BLaER1 treated with 17β-estradiol and CSF1 and Interleukin-3, amounts not matched to agents 10 nM and 100 nM (cell line): Measurements from ENCODE around the gene TBC1D22B.

ENCODE experiments used
- H3K27ac ChIP-seq, 11 experiments: shearing (Covaris generic); formaldehyde crosslinking; 2 replicates each; pipeline ENCODE4 v1.8.1; 2022
- H3K27me3 ChIP-seq, 11 experiments: shearing (Covaris generic); formaldehyde crosslinking; 2 replicates each; pipeline ENCODE4 v1.8.1; 2022
- H3K36me3 ChIP-seq, 11 experiments: shearing (Covaris generic); formaldehyde crosslinking; 2 replicates each; pipeline ENCODE4 v1.8.1; 2022
- H3K4me1 ChIP-seq, 10 experiments: shearing (Covaris generic); formaldehyde crosslinking; 2 replicates each; pipeline ENCODE4 v1.8.1; 2022
- H3K4me2 ChIP-seq, 11 experiments: shearing (Covaris generic); formaldehyde crosslinking; 2 replicates each; pipeline ENCODE4 v1.8.1; 2022
- H3K4me3 ChIP-seq, 10 experiments: shearing (Covaris generic); formaldehyde crosslinking; 2 replicates each; pipeline ENCODE4 v1.8.1; 2022
- H3K9ac ChIP-seq, 11 experiments: shearing (Covaris generic); formaldehyde crosslinking; 2 replicates each; pipeline ENCODE4 v1.8.1; 2022
- H3K9me3 ChIP-seq, 11 experiments: shearing (Covaris generic); formaldehyde crosslinking; replicated peaks in 1 of 11; 2 replicates each; pipeline ENCODE4 v1.8.1; 2022
- H4K20me1 ChIP-seq, 11 experiments: shearing (Covaris generic); formaldehyde crosslinking; 2 replicates each; pipeline ENCODE4 v1.8.1; 2022
- Cebpa-rat ChIP-seq, 11 experiments: shearing (Covaris generic); IDR thresholded peaks; 2 replicates each; pipeline ENCODE4 v1.8.1; 2022

Gene TBC1D22B

GRCh38 chr6:37257634-37258404, at the start of gene TBC1D22B, which contains the start of gene TMEM217:
Gene TBC1D22B, plus strand, starts transcription at chr6:37257772. Its CDS starts 146 bp downstream, at chr6:37257918.
Gene TMEM217, minus strand, starts transcription at chr6:37258144. Its CDS starts 39,114 bp downstream, at chr6:37219030.
- Histone ChIP-seq H3K36me3 (peaks cover 0 to 8% (median 0%) of the 10 kb centered on the region in 11 experiments; a peak in 3 of 22 replicates), H3K27me3 (no peaks in the 10 kb centered on the region), H3K9me3 (no peaks in the 10 kb centered on the region), H3K4me1 (peaks cover 23 to 37% (median 29%) of the 10 kb centered on the region in 10 experiments), H3K9ac (peak within 1 kb of the TSS; percentile 86 to 98 (median 94)), H3K4me3 (peak within 1 kb of the TSS; percentile 74 to 95 (median 90)), H3K4me2 (peak within 1 kb of the TSS; percentile 81 to 96 (median 90)), H4K20me1 (peaks cover 0 to 13% (median 0%) of the 10 kb centered on the region in 11 experiments; a peak in 5 of 22 replicates), H3K27ac (peak within 1 kb of the TSS; percentile 84 to 98 (median 94))
- no peak for TF ChIP-seq Cebpa-rat (IDR thresholded peaks at IDR 0.05)

GRCh38 chr6:37207903-37208456, 49.6 kb upstream of the TBC1D22B start:
- peaks cover 17 to 96% (median 35%) of the 10 kb centered on the region in 10 experiments for H3K4me1 ChIP-seq
- no peaks in the 10 kb centered on the region for H3K36me3 ChIP-seq
- H3K9ac ChIP-seq, result no peak overlapping the region
- H3K27me3 ChIP-seq, result no peaks in the 10 kb centered on the region
- peak overlapping the region in 5 of 11 experiments; percentile 24 to 88 (median 69); a peak in 8 of 22 replicates for H3K4me2 ChIP-seq
- no peak for TF ChIP-seq Cebpa-rat (IDR thresholded peaks at IDR 0.05)
- no peaks in the 10 kb centered on the region for H3K9me3 ChIP-seq
- H3K27ac ChIP-seq, result peak overlapping the region in 4 of 11 experiments; percentile 16 to 65 (median 54); a peak in 6 of 22 replicates
- no peak overlapping the region for H3K4me3 ChIP-seq
- H4K20me1 ChIP-seq, result no peaks in the 10 kb centered on the region

- peak overlapping the region in 2 of 11 experiments; percentile 12 to 17; a peak in 1 of 22 replicates for H3K9ac ChIP-seq
- H3K4me2 ChIP-seq, result peak overlapping the region in 4 of 11 experiments; percentile 39 to 74 (median 68); a peak in 6 of 22 replicates
- H3K4me3 ChIP-seq, result no peak overlapping the region
- no peak for TF ChIP-seq Cebpa-rat (IDR thresholded peaks at IDR 0.05)
- no peaks in the 10 kb centered on the region for H3K36me3 ChIP-seq
- H3K4me1 ChIP-seq, result peaks cover 13 to 88% (median 32%) of the 10 kb centered on the region in 10 experiments
- H4K20me1 ChIP-seq, result no peaks in the 10 kb centered on the region
- no peaks in the 10 kb centered on the region for H3K9me3 ChIP-seq
- H3K27me3 ChIP-seq, result no peaks in the 10 kb centered on the region
- peak overlapping the region in 3 of 11 experiments; percentile 30 to 40 (median 30); a peak in 3 of 22 replicates for H3K27ac ChIP-seq
Measured at GRCh38 chr6:37208793-37209192, 48.8 kb upstream of the TBC1D22B start.

- TF ChIP-seq Cebpa-rat (IDR thresholded peaks at IDR 0.05), result no peak
- no peak overlapping the region for H3K4me3 ChIP-seq
- peak overlapping the region in 5 of 11 experiments; percentile 27 to 74 (median 49); a peak in 10 of 22 replicates for H3K4me2 ChIP-seq
- no peaks in the 10 kb centered on the region for H4K20me1 ChIP-seq
- peaks cover 13 to 80% (median 32%) of the 10 kb centered on the region in 10 experiments for H3K4me1 ChIP-seq
- no peaks in the 10 kb centered on the region for H3K27me3 ChIP-seq
- H3K9me3 ChIP-seq, result no peaks in the 10 kb centered on the region
- H3K36me3 ChIP-seq, result no peaks in the 10 kb centered on the region
- H3K9ac ChIP-seq, result peak overlapping the region in 7 of 11 experiments; percentile 5 to 47 (median 35); a peak in 7 of 22 replicates
- peak overlapping the region in 9 of 11 experiments; percentile 19 to 63 (median 30); a peak in 15 of 22 replicates for H3K27ac ChIP-seq
Measured at GRCh38 chr6:37209461-37210205, 47.9 kb upstream of the TBC1D22B start.

- Histone ChIP-seq H3K27ac (peak overlapping the region in 8 of 11 experiments; percentile 19 to 63 (median 36); a peak in 14 of 22 replicates), H3K4me2 (peak overlapping the region in 5 of 11 experiments; percentile 27 to 74 (median 49); a peak in 10 of 22 replicates), H3K27me3 (no peaks in the 10 kb centered on the region), H3K4me1 (peaks cover 7 to 72% (median 26%) of the 10 kb centered on the region in 10 experiments), H3K9me3 (no peaks in the 10 kb centered on the region), H3K4me3 (no peak overlapping the region), H4K20me1 (no peaks in the 10 kb centered on the region), H3K9ac (peak overlapping the region in 6 of 11 experiments; percentile 11 to 50 (median 35); a peak in 5 of 22 replicates), H3K36me3 (no peaks in the 10 kb centered on the region)
- no peak for TF ChIP-seq Cebpa-rat (IDR thresholded peaks at IDR 0.05)
Measured at GRCh38 chr6:37210313-37210968, 47.1 kb upstream of the TBC1D22B start.

GRCh38 chr6:37212268-37212667, 45.3 kb upstream of the TBC1D22B start:
- H3K9me3 ChIP-seq, result no peaks in the 10 kb centered on the region
- H3K36me3 ChIP-seq, result no peaks in the 10 kb centered on the region
- H3K27ac ChIP-seq, result peak overlapping the region in 3 of 11 experiments; percentile 6 to 30 (median 15); a peak in 1 of 22 replicates
- no peaks in the 10 kb centered on the region for H4K20me1 ChIP-seq
- H3K4me3 ChIP-seq, result no peak overlapping the region
- H3K27me3 ChIP-seq, result no peaks in the 10 kb centered on the region
- H3K4me2 ChIP-seq, result peak overlapping the region in 3 of 11 experiments; percentile 61 to 73 (median 67); a peak in 6 of 22 replicates
- peak overlapping the region in 1 of 11 experiments; percentile 21; a peak in 1 of 22 replicates for H3K9ac ChIP-seq
- peaks cover 0 to 54% (median 14%) of the 10 kb centered on the region in 10 experiments; a peak in 10 of 20 replicates for H3K4me1 ChIP-seq
- TF ChIP-seq Cebpa-rat (IDR thresholded peaks at IDR 0.05), result no peak

- H4K20me1 ChIP-seq, result no peaks in the 10 kb centered on the region
- no peak for TF ChIP-seq Cebpa-rat (IDR thresholded peaks at IDR 0.05)
- peaks cover 15 to 59% (median 45%) of the 10 kb centered on the region in 10 experiments for H3K4me1 ChIP-seq
- peak overlapping the region in 5 of 11 experiments; percentile 5 to 45 (median 20); a peak in 6 of 22 replicates for H3K27ac ChIP-seq
- no peaks in the 10 kb centered on the region for H3K27me3 ChIP-seq
- no peaks in the 10 kb centered on the region; a peak in 1 of 22 replicates for H3K9me3 ChIP-seq
- H3K9ac ChIP-seq, result no peak overlapping the region; a peak in 1 of 22 replicates
- peak overlapping the region in 8 of 11 experiments; percentile 18 to 77 (median 53); a peak in 11 of 22 replicates for H3K4me2 ChIP-seq
- no peaks in the 10 kb centered on the region for H3K36me3 ChIP-seq
- H3K4me3 ChIP-seq, result no peak overlapping the region
Measured at GRCh38 chr6:37218061-37218460, 39.5 kb upstream of the TBC1D22B start.

- Histone ChIP-seq H3K9me3 (no peaks in the 10 kb centered on the region; a peak in 1 of 22 replicates), H3K36me3 (no peaks in the 10 kb centered on the region), H3K9ac (no peak overlapping the region; a peak in 1 of 22 replicates), H4K20me1 (no peaks in the 10 kb centered on the region), H3K27ac (peak overlapping the region in 6 of 11 experiments; percentile 5 to 52 (median 24); a peak in 7 of 22 replicates), H3K27me3 (no peaks in the 10 kb centered on the region), H3K4me1 (peaks cover 19 to 63% (median 49%) of the 10 kb centered on the region in 10 experiments), H3K4me3 (no peak overlapping the region), H3K4me2 (peak overlapping the region in 9 of 11 experiments; percentile 18 to 77 (median 50); a peak in 18 of 22 replicates)
- no peak for TF ChIP-seq Cebpa-rat (IDR thresholded peaks at IDR 0.05)
Measured at GRCh38 chr6:37218511-37218910, 39.1 kb upstream of the TBC1D22B start.
